Measurements from ENCODE around the gene ASCL4. TPM values are rescaled to one million over a fixed set of nuclear protein-coding genes. Genes with fewer than 3 reads are reported as not detected.

The ASCL4 gene
- polyA plus RNA-seq, 3 donors, result not detected

DNA sequence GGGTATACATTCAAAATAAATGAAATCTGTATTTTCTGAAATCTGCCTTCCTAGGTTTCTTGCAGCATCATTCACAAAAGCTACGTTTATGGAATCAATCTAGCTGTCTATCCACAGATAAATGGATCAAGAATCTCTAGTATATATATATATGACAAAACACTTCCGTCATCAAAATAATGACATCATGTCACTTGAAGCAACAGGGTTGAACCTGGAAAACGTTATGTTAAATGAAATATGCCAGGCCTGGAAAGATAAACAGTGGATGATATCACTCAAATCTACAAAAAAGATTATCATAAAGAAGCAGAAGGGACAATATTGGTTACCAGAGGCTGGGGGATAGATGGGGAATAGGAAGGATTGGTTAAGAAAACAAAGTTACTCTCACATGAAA lies 28.6 kb downstream of the ASCL4 start:
- no peaks in the 10 kb centered on the region for H3K9me3 ChIP-seq (replicated peaks in 1 of 2; ENCODE audit: control insufficient read depth in 1 of 2, insufficient read depth in 1 of 2, low read length in 2 of 2)
- peaks cover 0 to 11% (median 2%) of the 10 kb centered on the region in 3 donors for H3K27me3 Mint-ChIP-seq (ENCODE audit: low read depth in 3 of 3)
- H3K36me3 Mint-ChIP-seq, result no peaks in the 10 kb centered on the region
- no peak for DNase-seq
- no peaks in the 10 kb centered on the region for H3K36me3 ChIP-seq (replicated peaks in 1 of 2; ENCODE audit: control insufficient read depth in 1 of 2, insufficient read depth in 2 of 2, low read length in 2 of 2)
- H3K4me1 ChIP-seq (ENCODE audit: control insufficient read depth in 1 of 2, insufficient read depth in 2 of 2, low read length in 2 of 2), result no peaks in the 10 kb centered on the region
- no peak overlapping the region for H3K4me2 ChIP-seq (replicated peaks; ENCODE audit: extremely low read depth, low read length, poor library complexity, severe bottlenecking)
- H3K4me3 ChIP-seq (replicated peaks in 1 of 3; ENCODE audit: low read depth in 2 of 3, low read length in 3 of 3), result no peak overlapping the region
- no peak overlapping the region for H3K4me3 Mint-ChIP-seq
- no peak overlapping the region for H3K27ac Mint-ChIP-seq
- no CpG with 5 or more reads among the region's 3 CpGs for WGBS (ENCODE audit: insufficient coverage)
- H3K27me3 ChIP-seq (ENCODE audit: control insufficient read depth in 2 of 2, insufficient read depth in 2 of 2, low read length in 2 of 2), result peaks cover 0 to 4% of the 10 kb centered on the region in 2 donors
- intact Hi-C loops (cut with micrococcal nuclease), result no loop called here
- no peak overlapping the region for H2AFZ ChIP-seq (ENCODE audit: insufficient read depth, low read depth, low read length, poor library complexity, severe bottlenecking)
- H3K79me2 ChIP-seq (ENCODE audit: insufficient read depth, low read length), result no peaks in the 10 kb centered on the region
- TF ChIP-seq, protein P1, sequence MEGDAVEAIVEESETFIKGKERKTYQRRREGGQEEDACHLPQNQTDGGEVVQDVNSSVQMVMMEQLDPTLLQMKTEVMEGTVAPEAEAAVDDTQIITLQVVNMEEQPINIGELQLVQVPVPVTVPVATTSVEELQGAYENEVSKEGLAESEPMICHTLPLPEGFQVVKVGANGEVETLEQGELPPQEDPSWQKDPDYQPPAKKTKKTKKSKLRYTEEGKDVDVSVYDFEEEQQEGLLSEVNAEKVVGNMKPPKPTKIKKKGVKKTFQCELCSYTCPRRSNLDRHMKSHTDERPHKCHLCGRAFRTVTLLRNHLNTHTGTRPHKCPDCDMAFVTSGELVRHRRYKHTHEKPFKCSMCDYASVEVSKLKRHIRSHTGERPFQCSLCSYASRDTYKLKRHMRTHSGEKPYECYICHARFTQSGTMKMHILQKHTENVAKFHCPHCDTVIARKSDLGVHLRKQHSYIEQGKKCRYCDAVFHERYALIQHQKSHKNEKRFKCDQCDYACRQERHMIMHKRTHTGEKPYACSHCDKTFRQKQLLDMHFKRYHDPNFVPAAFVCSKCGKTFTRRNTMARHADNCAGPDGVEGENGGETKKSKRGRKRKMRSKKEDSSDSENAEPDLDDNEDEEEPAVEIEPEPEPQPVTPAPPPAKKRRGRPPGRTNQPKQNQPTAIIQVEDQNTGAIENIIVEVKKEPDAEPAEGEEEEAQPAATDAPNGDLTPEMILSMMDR (IDR thresholded peaks at IDR 0.05), result no peak
- no peak overlapping the region for H3K27ac ChIP-seq (ENCODE audit: low read depth in 1 of 2, low read length in 2 of 2)
- H3K4me1 Mint-ChIP-seq, result no peaks in the 10 kb centered on the region
- H3K9me3 Mint-ChIP-seq, result no peaks in the 10 kb centered on the region
- H3K9ac ChIP-seq (ENCODE audit: insufficient read depth, low read length, poor library complexity, severe bottlenecking), result no peak overlapping the region
- H4K20me1 ChIP-seq (ENCODE audit: insufficient read depth, low read length), result no peaks in the 10 kb centered on the region

DNA sequence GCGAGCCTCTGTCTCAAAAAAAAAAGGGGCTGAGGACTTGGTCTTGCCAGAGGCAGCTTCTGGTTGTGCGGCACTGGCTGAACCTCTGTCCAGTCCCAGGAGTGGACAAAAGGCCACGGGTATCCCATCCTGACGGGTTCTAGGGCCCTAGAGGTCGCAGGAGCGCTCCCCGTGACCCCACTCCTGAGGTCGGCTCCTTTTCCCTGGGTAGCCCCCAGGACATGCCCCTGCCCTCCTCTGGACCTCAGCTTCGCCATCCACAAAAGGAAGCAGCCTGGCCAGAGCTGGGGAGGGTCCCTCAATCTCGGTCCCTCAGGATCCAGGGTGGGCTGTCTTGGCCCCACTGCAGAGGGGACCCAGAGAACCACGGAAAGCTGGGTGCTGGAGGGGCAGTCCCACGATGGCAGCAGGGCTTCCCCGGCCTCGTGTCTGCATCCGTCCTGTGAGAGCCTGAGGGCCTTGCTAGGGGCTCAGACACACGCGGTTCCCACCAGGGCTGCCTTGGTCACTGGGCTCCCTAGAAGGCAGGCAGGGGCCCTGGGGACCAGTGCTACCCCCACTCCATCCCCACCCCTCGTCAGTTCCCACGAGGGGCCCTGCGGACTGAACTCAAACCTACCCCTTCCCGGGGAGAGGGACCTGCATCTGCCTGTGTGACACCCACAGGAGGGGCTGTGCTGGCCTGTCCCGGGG lies 31.1 kb downstream of the ASCL4 start:
- Histone ChIP-seq H3K27me3 (ENCODE audit: control insufficient read depth in 2 of 2, insufficient read depth in 2 of 2, low read length in 2 of 2) (peaks cover 0 to 4% of the 10 kb centered on the region in 2 donors), H4K20me1 (ENCODE audit: insufficient read depth, low read length) (no peaks in the 10 kb centered on the region), H3K9ac (ENCODE audit: insufficient read depth, low read length, poor library complexity, severe bottlenecking) (no peak overlapping the region), H3K27ac (ENCODE audit: low read depth in 1 of 2, low read length in 2 of 2) (no peak overlapping the region), H2AFZ (ENCODE audit: insufficient read depth, low read depth, low read length, poor library complexity, severe bottlenecking) (no peak overlapping the region), H3K36me3 (replicated peaks in 1 of 2; ENCODE audit: control insufficient read depth in 1 of 2, insufficient read depth in 2 of 2, low read length in 2 of 2) (no peaks in the 10 kb centered on the region), H3K4me2 (replicated peaks; ENCODE audit: extremely low read depth, low read length, poor library complexity, severe bottlenecking) (no peak overlapping the region), H3K4me1 (ENCODE audit: control insufficient read depth in 1 of 2, insufficient read depth in 2 of 2, low read length in 2 of 2) (no peaks in the 10 kb centered on the region), H3K79me2 (ENCODE audit: insufficient read depth, low read length) (no peaks in the 10 kb centered on the region), H3K9me3 (replicated peaks in 1 of 2; ENCODE audit: control insufficient read depth in 1 of 2, insufficient read depth in 1 of 2, low read length in 2 of 2) (no peaks in the 10 kb centered on the region), H3K4me3 (replicated peaks in 1 of 3; ENCODE audit: low read depth in 2 of 3, low read length in 3 of 3) (no peak overlapping the region)
- TF ChIP-seq, protein P1 (IDR thresholded peaks at IDR 0.05), result no peak
- no peaks in the 10 kb centered on the region for H3K9me3 Mint-ChIP-seq
- DNase-seq, result no peak
- peaks cover 1 to 11% (median 5%) of the 10 kb centered on the region in 3 donors for H3K27me3 Mint-ChIP-seq (ENCODE audit: low read depth in 3 of 3)
- intact Hi-C loops (cut with micrococcal nuclease), result no loop called here
- H3K4me3 Mint-ChIP-seq, result no peak overlapping the region
- WGBS (ENCODE audit: insufficient coverage), result 92% methylated on average over 21 of the region's 22 CpGs
- H3K4me1 Mint-ChIP-seq, result no peaks in the 10 kb centered on the region
- H3K27ac Mint-ChIP-seq, result peak overlapping the region in 1 of 7 donors; percentile 54
- H3K36me3 Mint-ChIP-seq, result no peaks in the 10 kb centered on the region
